Anterior cingulate cortex (tissue), 58 donors: ENCODE results near the gene PCSK6.

Experiments used
- DNase-seq, 58 donors: peaks; one replicate each; lab custom pipeline; 2025; lab: John Stamatoyannopoulos, UW

The PCSK6 gene

GRCh38 chr15:101267320-101268104, 222.0 kb downstream of the PCSK6 start:
- DNase-seq: peak in 35 of 58 donors; percentile 13 to 78 (median 44)

- DNase-seq: no peak
Observed at GRCh38 chr15:101266787-101267186, 222.7 kb downstream of the PCSK6 start.

GRCh38 chr15:101266034-101266433, 223.5 kb downstream of the PCSK6 start:
- DNase-seq: peak in 3 of 58 donors; percentile 13 to 33 (median 20)

GRCh38 chr15:101264911-101265641, 224.4 kb downstream of the PCSK6 start:
- DNase-seq: no peak

- DNase-seq: no peak
Observed at GRCh38 chr15:101264011-101264410, 225.5 kb downstream of the PCSK6 start.

GRCh38 chr15:101262551-101262950, 227.0 kb downstream of the PCSK6 start:
- DNase-seq: no peak

GRCh38 chr15:101258238-101259144, 231.0 kb downstream of the PCSK6 start:
- peak in 29 of 58 donors; percentile 5 to 73 (median 37) for DNase-seq

- DNase-seq: no peak
Observed at GRCh38 chr15:101256757-101257156, 232.8 kb downstream of the PCSK6 start.

GRCh38 chr15:101255615-101256241, 233.8 kb downstream of the PCSK6 start:
- no peak for DNase-seq

- DNase-seq: no peak
Observed at GRCh38 chr15:101255051-101255395, 234.5 kb downstream of the PCSK6 start.

GRCh38 chr15:101254157-101255050, 235.1 kb downstream of the PCSK6 start:
- no peak for DNase-seq
